Caco-2 (cell line): ENCODE results near the gene CTTN. TPM values are rescaled to one million over a fixed set of nuclear protein-coding genes. Genes with fewer than 3 reads are reported as not detected.

ENCODE experiments used
- BruUV-seq: library from RNA; stranded (reverse); fragments of 400-500 nt; replicated peaks from 2 replicates; lab custom pipeline; 2021; lab: Mats Ljungman, UMichigan
- CTCF ChIA-PET: fragments of 300-600 bp; sonication (Branson Sonifier 250); formaldehyde crosslinking; loops from one replicate; lab custom pipeline; 2022; ENCODE audit warnings: antibody characterized with exemption; lab: Charles Lee
- POLR2A ChIA-PET: fragments of 300-600 bp; sonication (Branson Sonifier 250); formaldehyde crosslinking; loops from one replicate; lab custom pipeline; 2022; ENCODE audit warnings: antibody characterized with exemption; lab: Charles Lee
- DNase-seq, 2 experiments: peaks; one replicate each; pipeline versions ENCODE4 v3.0.0 to v3.0.0-alpha.2; 2020 to 2022
- H3K27me3 ChIP-seq: replicated peaks from 2 replicates; pipeline ENCODE4 v1.6.0; 2011; ENCODE audit warnings: low read length; ENCODE audit not compliant: control insufficient read depth, insufficient read depth
- H3K36me3 ChIP-seq: 2 replicates; pipeline ENCODE4 v1.5.1; 2011; ENCODE audit warnings: low read length; ENCODE audit not compliant: control insufficient read depth, insufficient read depth
- H3K4me1 ChIP-seq: fragments of 250-450 bp; sonication (Bioruptor Pico); 2 replicates; pipeline ENCODE4 v1.5.1; 2020; ENCODE audit warnings: mild to moderate bottlenecking
- H3K4me3 ChIP-seq: 2 replicates; pipeline ENCODE4 v1.5.1; 2011; ENCODE audit warnings: low read depth, mild to moderate bottlenecking, control low read depth, low read length
- H3K9me3 ChIP-seq: fragments of 250-450 bp; sonication (Bioruptor Pico); 2 replicates; pipeline ENCODE4 v1.5.1; 2020; ENCODE audit warnings: mild to moderate bottlenecking, moderate library complexity
- H3K27ac Mint-ChIP-seq: one replicate; pipeline ENCODE4 v1.8.0; 2022; ENCODE audit warnings: mixed read lengths; ENCODE audit not compliant: unreplicated experiment
- H3K27me3 Mint-ChIP-seq: one replicate; pipeline ENCODE4 v1.8.0; 2022; ENCODE audit warnings: mixed read lengths; ENCODE audit not compliant: insufficient read depth, unreplicated experiment
- H3K36me3 Mint-ChIP-seq: one replicate; pipeline ENCODE4 v1.8.0; 2022; ENCODE audit warnings: mild to moderate bottlenecking, mixed read lengths; ENCODE audit not compliant: insufficient read depth, unreplicated experiment
- H3K4me1 Mint-ChIP-seq: one replicate; pipeline ENCODE4 v1.8.0; 2022; ENCODE audit warnings: low read depth, mixed read lengths; ENCODE audit not compliant: unreplicated experiment
- H3K4me3 Mint-ChIP-seq: one replicate; pipeline ENCODE4 v1.8.0; 2022; ENCODE audit warnings: mild to moderate bottlenecking, moderate library complexity, mixed read lengths; ENCODE audit not compliant: unreplicated experiment
- H3K9me3 Mint-ChIP-seq: one replicate; pipeline ENCODE4 v1.8.0; 2022; ENCODE audit warnings: mixed read lengths; ENCODE audit not compliant: unreplicated experiment
- CTCF ChIP-seq, 2 experiments: fragments of 200-600 bp in 1 of 2; IDR thresholded peaks; 1 replicate in 1 of 2; 2 replicates in 1 of 2; pipeline versions ENCODE4 v1.5.1 to v1.8.0; 2011 to 2022; ENCODE audit warnings: antibody characterized with exemption in 1 of 2, control low read depth in 1 of 2, inconsistent platforms in 1 of 2, low read depth in 1 of 2, low read length in 1 of 2, mild to moderate bottlenecking in 1 of 2, moderate library complexity in 1 of 2; ENCODE audit not compliant: insufficient read depth in 1 of 2, severe bottlenecking in 1 of 2, unreplicated experiment in 1 of 2
- intact Hi-C: fragments of 100-400 bp; cut with micrococcal nuclease; formaldehyde crosslinking; loops from one replicate; pipeline ENCODE4 v1.10.0; 2022; ENCODE audit not compliant: unreplicated experiment
- total RNA-seq: library from RNA; stranded (reverse); gene quantifications from 2 replicates; pipeline ENCODE4 v1.2.3, GENCODE V29; 2022

Gene CTTN
- total RNA-seq, 1 experiment from 2014 or later: 502 TPM

GRCh38 chr11:70418130-70418529 lies 19.8 kb downstream of the CTTN start:
- no peaks in the 10 kb centered on the region for H3K4me1 Mint-ChIP-seq
- CTCF ChIA-PET: interaction anchor here (0.7 to 0.8 kb wide), 2 partner anchors 20 to 27 kb away, joined by 6 read pairs; partner anchors contain the start of gene CTTN
- no peak for DNase-seq
- POLR2A ChIA-PET: no interaction called here
- no peaks in the 10 kb centered on the region for H3K27me3 ChIP-seq
- H3K4me3 ChIP-seq: no peak overlapping the region
- H3K27ac Mint-ChIP-seq: no peak overlapping the region
- intact Hi-C loops: no loop called here
- peaks cover 100% of the 10 kb centered on the region for H3K36me3 Mint-ChIP-seq
- H3K4me3 Mint-ChIP-seq: no peak overlapping the region
- peaks cover 28% of the 10 kb centered on the region for H3K36me3 ChIP-seq
- no peak for TF ChIP-seq CTCF (IDR thresholded peaks at IDR 0.05; ENCODE audit: insufficient read depth in 1 of 2, low read depth in 1 of 2, low read length in 1 of 2, severe bottlenecking in 1 of 2, unreplicated experiment in 1 of 2)
- no peaks in the 10 kb centered on the region for H3K9me3 ChIP-seq
- no TSS peak for BruUV-seq
- no peaks in the 10 kb centered on the region for H3K9me3 Mint-ChIP-seq
- no peaks in the 10 kb centered on the region for H3K4me1 ChIP-seq
- no peaks in the 10 kb centered on the region for H3K27me3 Mint-ChIP-seq

GRCh38 chr11:70419307-70420007 lies 21.1 kb downstream of the CTTN start:
- TF ChIP-seq CTCF (IDR thresholded peaks at IDR 0.05; ENCODE audit: insufficient read depth in 1 of 2, low read depth in 1 of 2, low read length in 1 of 2, severe bottlenecking in 1 of 2, unreplicated experiment in 1 of 2): no peak
- Histone ChIP-seq H3K36me3 (peaks cover 34% of the 10 kb centered on the region), H3K9me3 (no peaks in the 10 kb centered on the region), H3K4me1 (no peaks in the 10 kb centered on the region), H3K27me3 (no peaks in the 10 kb centered on the region), H3K4me3 (no peak overlapping the region)
- Mint-ChIP-seq H3K27ac (no peak overlapping the region), H3K4me1 (no peaks in the 10 kb centered on the region), H3K27me3 (no peaks in the 10 kb centered on the region), H3K4me3 (no peak overlapping the region), H3K9me3 (no peaks in the 10 kb centered on the region), H3K36me3 (peaks cover 100% of the 10 kb centered on the region)
- TSS peak; percentile 27 for BruUV-seq
- POLR2A ChIA-PET: no interaction called here
- no peak for DNase-seq
- CTCF ChIA-PET: no interaction called here
- intact Hi-C loops: no loop called here

GRCh38 chr11:70420008-70420464 lies 21.7 kb downstream of the CTTN start:
- no peak overlapping the region for H3K27ac Mint-ChIP-seq

More at GRCh38 chr11:70420008-70420464, 21.7 kb downstream of the CTTN start:
- Histone ChIP-seq H3K27me3 (no peaks in the 10 kb centered on the region), H3K36me3 (peaks cover 33% of the 10 kb centered on the region), H3K4me1 (no peaks in the 10 kb centered on the region), H3K4me3 (no peak overlapping the region), H3K9me3 (no peaks in the 10 kb centered on the region)
- no peaks in the 10 kb centered on the region for H3K4me1 Mint-ChIP-seq
- H3K9me3 Mint-ChIP-seq: no peaks in the 10 kb centered on the region
- peaks cover 100% of the 10 kb centered on the region for H3K36me3 Mint-ChIP-seq
- ChIA-PET POLR2A (no interaction called here), CTCF (no interaction called here)
- TF ChIP-seq CTCF (IDR thresholded peaks at IDR 0.05; ENCODE audit: insufficient read depth in 1 of 2, low read depth in 1 of 2, low read length in 1 of 2, severe bottlenecking in 1 of 2, unreplicated experiment in 1 of 2): no peak
- DNase-seq: no peak
- no peaks in the 10 kb centered on the region for H3K27me3 Mint-ChIP-seq
- intact Hi-C loops: no loop called here
- BruUV-seq: no TSS peak
- no peak overlapping the region for H3K4me3 Mint-ChIP-seq
